Lower leg skin (tissue), 3 donors: Measurements from ENCODE around the gene HECTD4.

ENCODE experiments used
- POLR2A ChIP-seq, 2 donors: fragments of 450-650 bp; IDR thresholded peaks; one replicate each; pipeline ENCODE4 v1.6.1; 2016 to 2017; ENCODE audit warnings: antibody characterized with exemption in 2 of 2, mild to moderate bottlenecking in 1 of 2, moderate library complexity in 1 of 2
- TF ChIP-seq, protein P1 (sequence below), 3 donors: fragments of 450-650 bp; IDR thresholded peaks; one replicate each; pipeline ENCODE4 v1.5.1; 2016; ENCODE audit warnings: antibody characterized with exemption in 3 of 3, mild to moderate bottlenecking in 3 of 3, moderate library complexity in 2 of 3

DNA sequence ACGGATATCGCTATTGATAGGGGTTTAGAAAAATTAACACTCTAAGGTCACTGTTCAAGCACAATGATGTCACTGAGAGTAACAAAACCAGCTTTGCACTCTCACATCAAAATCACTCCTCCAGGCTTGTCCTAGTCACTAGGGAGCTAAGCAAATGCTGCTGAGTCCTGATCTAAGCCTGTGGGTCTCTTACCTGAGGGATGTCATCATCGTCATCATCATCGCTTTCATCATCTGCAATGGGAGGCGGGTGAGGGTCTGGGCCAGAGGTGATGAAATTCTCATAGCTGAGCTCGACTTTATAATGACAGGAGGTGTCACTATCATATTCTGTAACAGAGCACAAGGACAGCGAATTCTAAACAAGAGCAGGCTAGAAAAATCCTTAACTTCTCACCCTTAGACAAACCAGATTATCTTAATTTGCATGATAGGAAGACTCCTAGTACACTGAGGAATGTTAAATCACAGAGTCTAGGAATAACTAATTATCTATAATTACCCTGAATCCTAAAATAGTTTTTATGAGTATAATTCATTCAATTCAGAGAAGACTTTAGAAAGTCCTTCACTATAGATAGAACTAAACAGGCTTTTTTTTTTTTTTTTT is 173.8 kb downstream of the HECTD4 start:
- TF ChIP-seq, protein P1, sequence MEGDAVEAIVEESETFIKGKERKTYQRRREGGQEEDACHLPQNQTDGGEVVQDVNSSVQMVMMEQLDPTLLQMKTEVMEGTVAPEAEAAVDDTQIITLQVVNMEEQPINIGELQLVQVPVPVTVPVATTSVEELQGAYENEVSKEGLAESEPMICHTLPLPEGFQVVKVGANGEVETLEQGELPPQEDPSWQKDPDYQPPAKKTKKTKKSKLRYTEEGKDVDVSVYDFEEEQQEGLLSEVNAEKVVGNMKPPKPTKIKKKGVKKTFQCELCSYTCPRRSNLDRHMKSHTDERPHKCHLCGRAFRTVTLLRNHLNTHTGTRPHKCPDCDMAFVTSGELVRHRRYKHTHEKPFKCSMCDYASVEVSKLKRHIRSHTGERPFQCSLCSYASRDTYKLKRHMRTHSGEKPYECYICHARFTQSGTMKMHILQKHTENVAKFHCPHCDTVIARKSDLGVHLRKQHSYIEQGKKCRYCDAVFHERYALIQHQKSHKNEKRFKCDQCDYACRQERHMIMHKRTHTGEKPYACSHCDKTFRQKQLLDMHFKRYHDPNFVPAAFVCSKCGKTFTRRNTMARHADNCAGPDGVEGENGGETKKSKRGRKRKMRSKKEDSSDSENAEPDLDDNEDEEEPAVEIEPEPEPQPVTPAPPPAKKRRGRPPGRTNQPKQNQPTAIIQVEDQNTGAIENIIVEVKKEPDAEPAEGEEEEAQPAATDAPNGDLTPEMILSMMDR (IDR thresholded peaks at IDR 0.05) = no peak
- no peak for TF ChIP-seq POLR2A (IDR thresholded peaks at IDR 0.05)
